Measurements from ENCODE around the gene NUMA1.

NUMA1 gene

GRCh38 chr11:72014761-72015320 lies 65.5 kb downstream of the NUMA1 start:
- H3K4me3 ChIP-seq (ENCODE audit: low read length), result no peak overlapping the region
- no peak for DNase-seq (ENCODE audit: low read depth)
- no peak for TF ChIP-seq CTCF (conservative IDR thresholded peaks at IDR 0.05; ENCODE audit: low read length)

GRCh38 chr11:72013765-72014711 lies 66.3 kb downstream of the NUMA1 start:
- no peak for TF ChIP-seq CTCF (conservative IDR thresholded peaks at IDR 0.05; ENCODE audit: low read length)
- peak; percentile 73 for DNase-seq (ENCODE audit: low read depth)
- H3K4me3 ChIP-seq (ENCODE audit: low read length), result no peak overlapping the region

- TF ChIP-seq CTCF (conservative IDR thresholded peaks at IDR 0.05; ENCODE audit: low read length), result peak; percentile 28; the same call in 1 of the 2 replicates
- peak; percentile 92 for DNase-seq (ENCODE audit: low read depth)
- H3K4me3 ChIP-seq (ENCODE audit: low read length), result no peak overlapping the region
These were observed 67.2 kb downstream of the NUMA1 start for GRCh38 chr11:72012897-72013721.

GRCh38 chr11:72012091-72012630 lies 68.2 kb downstream of the NUMA1 start:
- DNase-seq (ENCODE audit: low read depth), result no peak
- TF ChIP-seq CTCF (conservative IDR thresholded peaks at IDR 0.05; ENCODE audit: low read length), result no peak
- no peak overlapping the region for H3K4me3 ChIP-seq (ENCODE audit: low read length)

GRCh38 chr11:72010529-72011233 lies 69.7 kb downstream of the NUMA1 start:
- H3K4me3 ChIP-seq (ENCODE audit: low read length), result no peak overlapping the region
- no peak for TF ChIP-seq CTCF (conservative IDR thresholded peaks at IDR 0.05; ENCODE audit: low read length)
- DNase-seq (ENCODE audit: low read depth), result no peak

- DNase-seq (ENCODE audit: low read depth), result no peak
- no peak for TF ChIP-seq CTCF (conservative IDR thresholded peaks at IDR 0.05; ENCODE audit: low read length)
- no peak overlapping the region for H3K4me3 ChIP-seq (ENCODE audit: low read length)
These were observed 71.2 kb downstream of the NUMA1 start for GRCh38 chr11:72009156-72009555.

All from AG10803 (cell line).